NCI-H446 treated with DMSO at 0.1 percent for 48 hours (cell line): ENCODE measurements around the gene FOSL2.

Source experiments
- DNase-seq: peaks from one replicate; lab custom pipeline; 2025; lab: John Stamatoyannopoulos, UW

FOSL2 gene

DNA sequence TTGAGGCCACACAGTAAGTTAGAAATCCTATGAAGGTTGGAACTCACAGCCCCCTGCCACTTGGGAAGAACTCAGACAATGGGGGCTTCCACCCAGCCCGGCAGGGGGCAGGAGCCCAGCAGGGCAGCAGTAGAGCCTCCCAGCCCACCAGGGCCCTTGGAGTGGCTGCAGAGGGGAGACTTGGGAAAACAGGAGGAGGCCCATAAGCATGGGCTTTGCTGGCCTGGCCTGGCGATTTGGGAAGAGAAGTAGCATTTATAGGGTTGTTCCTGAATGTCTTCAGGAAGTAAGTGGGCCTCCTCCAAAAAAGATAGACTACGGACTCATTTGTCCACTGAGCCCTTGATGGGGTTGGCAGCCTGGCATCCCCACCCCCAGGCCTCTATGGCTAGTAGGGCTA is 17.4 kb upstream of the FOSL2 start:
- DNase-seq: no peak

DNA sequence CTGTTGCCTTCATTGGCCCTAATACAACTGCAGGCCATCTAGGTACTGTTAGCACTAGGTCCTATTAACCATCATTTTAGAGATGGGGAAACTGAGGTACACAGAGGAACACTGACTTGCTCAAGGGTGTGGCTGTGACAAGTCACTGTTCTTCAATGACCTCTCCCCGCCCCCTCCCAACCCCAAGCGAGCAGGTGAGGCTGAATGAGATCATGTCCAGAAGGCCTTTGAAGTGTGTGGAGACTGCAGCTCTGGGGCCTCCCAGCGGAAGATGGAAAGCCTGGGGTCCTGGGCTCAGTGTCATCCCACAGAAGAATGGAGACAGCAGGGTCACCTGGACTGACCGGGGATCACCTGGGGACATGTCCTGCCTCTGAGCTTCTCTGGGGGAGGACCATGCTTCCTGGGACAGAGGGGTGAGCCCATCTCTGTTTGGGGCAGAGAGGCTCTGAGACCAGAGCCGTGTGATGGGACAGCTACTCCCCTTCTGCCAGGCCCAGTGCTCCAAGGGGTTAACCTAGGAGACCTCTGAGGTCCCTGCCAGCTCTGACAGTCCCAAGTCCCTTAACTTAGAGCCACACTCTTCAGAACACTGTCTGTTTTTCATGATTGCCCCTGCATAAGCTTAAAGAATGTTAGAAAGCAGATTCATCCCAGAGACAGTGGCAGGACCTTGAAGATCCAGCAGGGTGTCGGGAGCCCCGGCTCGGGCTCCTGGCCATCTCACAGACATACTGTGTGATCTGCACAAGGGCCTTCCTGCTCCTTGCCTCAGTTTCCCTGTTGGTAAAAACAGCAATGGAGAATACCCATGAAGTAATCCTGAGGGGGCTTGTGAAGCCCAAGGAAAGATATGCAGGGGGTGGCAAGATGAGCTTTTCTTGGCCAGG is 16.7 kb upstream of the FOSL2 start:
- DNase-seq: no peak

DNA sequence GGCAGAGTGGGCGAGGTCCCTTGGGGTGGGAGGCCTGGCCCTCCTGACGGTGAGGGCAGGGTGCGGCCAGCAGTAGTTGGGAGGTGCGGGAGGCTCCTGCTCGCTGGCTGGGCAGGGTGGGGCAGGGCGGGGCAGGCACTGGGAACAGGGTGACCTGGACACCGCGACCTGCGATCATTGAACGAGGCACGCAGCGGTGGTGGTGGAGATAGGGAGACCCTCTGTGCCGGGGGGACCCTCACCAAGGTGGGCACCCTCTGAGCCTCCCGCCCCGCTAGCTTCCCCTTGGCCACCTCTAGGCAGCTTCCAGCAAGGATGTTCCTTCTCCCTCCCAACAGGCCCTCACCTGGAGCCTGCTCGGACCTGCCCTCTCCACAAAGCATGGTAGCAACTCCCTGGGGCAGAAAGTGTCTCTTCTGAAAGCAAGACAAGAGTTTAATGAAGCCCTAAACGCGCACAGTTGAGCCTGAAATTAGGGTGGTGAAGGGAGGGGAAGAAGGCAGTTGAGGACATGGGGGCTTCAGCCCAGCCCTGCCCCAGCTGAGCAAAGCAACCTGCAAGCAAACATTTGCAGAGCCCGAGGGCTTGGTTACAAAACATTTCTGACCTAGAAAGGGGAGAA is 15.4 kb upstream of the FOSL2 start:
- no peak for DNase-seq

- DNase-seq: no peak
Observed at GRCh38 chr2:28377984-28378678, 14.5 kb upstream of the FOSL2 start.

- DNase-seq: no peak
Observed at GRCh38 chr2:28378679-28379584, 13.7 kb upstream of the FOSL2 start.

DNA sequence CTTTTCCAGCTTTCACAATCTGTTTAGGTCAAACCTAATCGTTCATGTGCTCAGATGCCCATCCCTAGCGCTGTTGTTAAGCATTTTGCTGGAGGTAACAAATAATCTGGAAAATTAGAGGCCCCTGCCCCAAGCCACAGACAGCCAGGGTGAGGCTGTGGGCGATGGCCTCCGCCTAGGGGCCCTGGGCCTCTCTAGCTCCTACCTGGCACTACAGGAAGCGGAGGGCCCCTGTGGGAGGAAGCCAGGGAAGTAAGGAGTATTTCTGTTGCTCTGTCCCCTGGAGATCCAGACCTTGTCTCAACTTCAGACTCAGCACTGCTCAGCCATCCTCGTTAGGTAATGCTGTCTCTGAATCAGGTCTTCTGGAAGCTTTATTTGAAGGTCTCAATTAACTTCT is 12.4 kb upstream of the FOSL2 start:
- no peak for DNase-seq

GRCh38 chr2:28381225-28382180 is 11.2 kb upstream of the FOSL2 start:
- DNase-seq: no peak

DNA sequence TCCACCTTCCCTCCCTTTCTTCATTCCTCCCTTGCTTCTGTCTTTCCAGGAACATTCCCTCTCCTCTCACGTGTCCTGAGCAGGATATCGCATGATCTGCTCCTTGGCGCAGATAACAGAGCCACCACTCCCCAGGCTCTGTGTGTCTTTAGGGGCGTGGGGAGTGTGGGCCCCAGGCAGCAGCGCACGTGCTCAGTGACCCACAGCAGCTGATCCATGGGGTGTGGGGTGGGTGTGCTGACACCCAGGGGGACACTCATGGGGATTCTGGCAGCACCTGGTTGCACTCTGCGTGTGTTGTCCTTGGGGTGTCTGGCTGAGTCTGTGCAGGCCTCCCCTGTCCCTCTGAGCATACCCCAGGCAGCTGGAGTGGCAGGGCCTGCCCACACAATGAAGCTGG is 9.9 kb upstream of the FOSL2 start:
- DNase-seq: no peak

GRCh38 chr2:28387082-28387960 is 5.3 kb upstream of the FOSL2 start:
- DNase-seq: no peak

DNA sequence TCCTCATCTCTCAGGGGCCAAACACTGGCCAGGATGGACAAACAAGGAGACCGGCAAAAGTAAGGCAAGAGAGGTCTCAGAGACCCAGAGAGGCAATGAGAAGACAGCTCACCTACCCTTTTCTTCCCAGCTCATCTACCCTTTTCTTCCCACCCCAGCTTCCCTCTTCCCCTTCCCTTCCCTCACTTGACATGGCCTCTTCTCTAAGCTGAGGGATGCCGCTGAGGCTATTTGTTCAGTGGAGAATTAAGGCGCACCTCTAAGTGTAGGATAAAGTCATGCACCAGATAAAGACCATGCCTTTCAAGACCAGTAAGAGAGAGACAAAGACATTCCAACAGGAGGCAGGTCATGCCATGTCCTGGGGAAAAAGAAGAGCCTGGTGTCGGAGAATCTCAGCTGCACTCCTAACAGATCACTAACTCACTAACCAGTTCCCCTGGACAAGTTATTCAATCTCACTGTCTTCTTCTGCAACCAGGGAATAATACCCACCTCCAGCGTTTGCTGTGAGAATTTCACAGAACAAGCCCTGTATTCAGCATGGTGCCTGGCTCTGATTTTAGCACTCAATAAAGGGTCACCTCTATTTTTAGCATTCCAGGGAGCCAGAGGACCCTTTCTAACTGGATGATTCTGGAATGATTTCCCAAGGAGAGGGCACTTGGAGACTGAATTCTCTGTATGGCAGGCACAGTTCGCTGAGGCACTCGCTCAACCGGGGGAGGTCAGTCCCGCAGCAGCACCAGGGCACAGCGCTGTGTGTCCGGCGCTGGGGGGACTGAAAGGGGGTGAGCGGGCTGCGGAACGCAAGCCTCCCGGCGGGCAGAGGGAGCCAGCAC is 3.0 kb upstream of the FOSL2 start:
- DNase-seq: no peak

DNA sequence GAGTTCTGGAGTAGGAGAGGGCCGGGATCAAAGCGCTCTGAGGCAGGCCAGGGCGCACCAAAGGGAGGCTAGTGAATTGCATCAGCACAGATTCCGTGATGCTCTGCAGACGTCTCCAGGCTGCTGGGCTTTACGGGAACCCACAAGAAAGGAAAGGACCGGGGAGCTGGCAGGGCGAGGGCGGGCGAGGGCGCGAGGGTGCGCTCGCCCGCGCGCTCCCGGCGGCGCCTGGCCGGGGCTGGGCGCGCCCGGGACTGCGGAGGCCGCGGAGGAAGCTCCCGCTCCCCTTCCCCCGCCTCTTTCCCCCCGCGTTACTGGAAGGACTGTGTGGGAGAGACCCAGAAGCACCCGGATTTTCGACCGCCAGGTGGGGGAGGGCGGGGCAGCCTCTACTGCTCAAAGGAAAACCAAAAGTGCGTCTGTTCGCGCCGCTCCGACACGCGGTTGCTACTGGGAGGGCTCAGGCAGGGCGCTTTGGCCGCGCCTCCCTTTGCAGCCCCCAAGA is 2.4 kb upstream of the FOSL2 start:
- DNase-seq: no peak

DNA sequence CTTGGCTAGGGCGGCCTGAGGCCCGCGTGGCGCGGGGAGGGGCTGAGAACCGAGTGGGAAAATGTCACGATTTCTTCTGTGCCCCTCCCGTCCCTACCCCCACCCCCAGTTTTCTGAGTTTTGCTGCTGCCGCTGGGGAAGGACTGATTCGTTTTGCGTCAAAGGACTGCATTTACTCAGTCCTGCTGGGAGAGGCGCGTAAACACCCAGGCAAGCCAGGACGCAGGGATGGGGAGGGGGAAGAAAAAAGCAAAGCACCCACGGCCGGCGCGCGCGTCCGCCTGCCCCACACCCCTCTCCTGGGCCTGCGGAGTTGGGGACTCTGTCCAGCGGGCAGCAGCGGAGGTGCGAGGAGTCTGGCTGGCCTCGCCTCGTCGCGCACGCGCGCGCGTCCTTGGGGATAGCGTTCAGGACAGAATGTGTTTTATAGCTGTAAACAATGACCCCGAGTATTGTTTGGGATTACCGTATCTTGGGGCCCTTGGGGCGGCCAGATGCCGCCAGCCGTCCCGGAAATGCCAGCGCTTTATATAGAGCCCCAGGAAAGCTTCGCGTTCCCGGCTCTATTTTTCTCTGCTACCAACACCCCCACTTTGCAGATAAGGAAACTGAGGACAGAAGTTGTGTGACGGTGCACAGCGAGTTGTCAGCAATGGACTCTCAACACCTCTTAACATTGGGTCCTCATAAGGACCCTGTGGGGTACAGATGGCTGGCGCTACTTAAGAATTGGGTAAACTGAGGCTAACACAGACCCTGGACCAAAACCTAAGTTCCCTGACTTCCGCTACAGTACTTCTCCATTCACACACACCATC is 1.7 kb upstream of the FOSL2 start:
- DNase-seq: no peak

DNA sequence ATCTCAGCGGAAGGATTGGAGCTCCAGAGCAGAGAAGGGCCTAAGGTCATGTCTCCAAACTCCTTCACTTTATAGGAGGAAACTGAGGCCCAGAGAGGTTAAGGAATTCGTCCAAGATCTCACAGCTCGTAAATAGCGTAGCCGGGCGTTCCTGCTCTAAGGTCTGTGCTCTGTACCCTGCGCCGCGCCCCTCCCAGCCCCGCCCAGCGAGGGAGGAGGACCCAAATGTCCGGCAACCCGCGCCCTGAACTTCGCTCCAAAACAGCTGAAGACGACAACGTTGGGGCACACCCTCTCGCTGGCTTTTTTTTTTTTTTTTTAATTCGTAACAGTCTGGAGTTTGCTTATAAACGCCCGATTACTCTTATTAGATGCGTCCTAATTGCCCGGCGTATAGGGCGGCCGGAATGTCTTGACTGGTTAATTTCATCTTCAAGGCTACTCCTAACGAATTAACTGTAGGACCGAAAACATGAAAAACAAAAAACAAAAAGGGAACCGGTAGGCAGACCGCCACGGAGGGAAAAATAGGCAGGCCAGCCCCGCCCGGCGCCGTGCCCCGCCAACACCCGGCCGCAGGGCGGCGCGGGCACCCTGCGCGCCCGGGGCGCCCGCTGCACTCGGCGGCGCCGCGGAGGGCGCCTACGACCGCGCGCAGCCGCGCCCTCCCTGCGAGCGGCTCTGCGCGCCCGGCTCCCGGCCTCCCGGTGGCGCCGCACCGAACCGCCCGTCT is 928 bp upstream of the FOSL2 start:
- DNase-seq: no peak

DNA sequence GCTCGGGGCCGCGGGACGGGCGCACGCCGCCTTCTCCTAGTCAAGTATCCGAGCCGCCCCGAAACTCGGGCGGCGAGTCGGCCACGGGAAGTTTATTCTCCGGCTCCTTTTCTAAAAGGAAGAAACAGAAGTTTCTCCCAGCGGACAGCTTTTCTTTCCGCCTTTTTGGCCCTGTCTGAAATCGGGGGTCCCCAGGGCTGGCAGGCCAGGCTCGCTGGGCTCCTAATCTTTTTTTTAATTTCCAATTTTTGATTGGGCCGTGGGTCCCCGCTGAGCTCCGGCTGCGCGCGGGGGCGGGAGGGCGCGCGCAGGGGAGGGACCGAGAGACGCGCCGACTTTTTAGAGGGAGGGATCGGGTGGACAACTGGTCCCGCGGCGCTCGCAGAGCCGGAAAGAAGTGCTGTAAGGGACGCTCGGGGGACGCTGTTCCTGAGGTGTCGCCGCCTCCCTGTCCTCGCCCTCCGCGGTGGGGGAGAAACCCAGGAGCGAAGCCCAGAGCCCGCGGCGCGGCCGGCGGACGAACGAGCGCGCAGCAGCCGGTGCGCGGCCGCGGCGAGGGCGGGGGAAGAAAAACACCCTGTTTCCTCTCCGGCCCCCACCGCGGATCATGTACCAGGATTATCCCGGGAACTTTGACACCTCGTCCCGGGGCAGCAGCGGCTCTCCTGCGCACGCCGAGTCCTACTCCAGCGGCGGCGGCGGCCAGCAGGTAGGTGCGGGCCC is 617 bp downstream of the FOSL2 start:
- no peak for DNase-seq

- no peak for DNase-seq
Observed at GRCh38 chr2:28394331-28394877, 1.7 kb downstream of the FOSL2 start.

- DNase-seq: no peak
Observed at GRCh38 chr2:28394997-28395333, 2.3 kb downstream of the FOSL2 start.
